Nephron (organoid): ENCODE measurements around the gene OTOG.

Experiments
- H3K27ac Mint-ChIP-seq, 3 experiments: 2 replicates each; pipeline ENCODE4 v1.8.0; 2020; ENCODE audit warnings: mixed read lengths in 3 of 3, mild to moderate bottlenecking in 2 of 3, moderate library complexity in 1 of 3
- H3K27me3 Mint-ChIP-seq: 2 replicates; pipeline ENCODE4 v1.8.0; 2021; ENCODE audit warnings: low read depth, mild to moderate bottlenecking, moderate library complexity, mixed read lengths
- H3K36me3 Mint-ChIP-seq: 2 replicates; pipeline ENCODE4 v1.8.0; 2020; ENCODE audit warnings: low read depth, mixed read lengths
- H3K4me1 Mint-ChIP-seq: 2 replicates; pipeline ENCODE4 v1.8.0; 2020; ENCODE audit warnings: mixed read lengths
- H3K4me3 Mint-ChIP-seq, 3 experiments: 2 replicates each; pipeline ENCODE4 v1.8.0; 2020; ENCODE audit warnings: mild to moderate bottlenecking in 3 of 3, mixed read lengths in 3 of 3, moderate library complexity in 2 of 3
- H3K9me3 Mint-ChIP-seq: 2 replicates; pipeline ENCODE4 v1.8.0; 2020; ENCODE audit warnings: mixed read lengths
- TF ChIP-seq, protein P1 (sequence below), 3 experiments: fragments of 200-600 bp; sonication (generic); IDR thresholded peaks; one replicate each; pipeline ENCODE4 v1.5.0; 2021; ENCODE audit warnings: antibody characterized with exemption in 3 of 3; ENCODE audit not compliant: unreplicated experiment in 3 of 3

The OTOG gene

DNA sequence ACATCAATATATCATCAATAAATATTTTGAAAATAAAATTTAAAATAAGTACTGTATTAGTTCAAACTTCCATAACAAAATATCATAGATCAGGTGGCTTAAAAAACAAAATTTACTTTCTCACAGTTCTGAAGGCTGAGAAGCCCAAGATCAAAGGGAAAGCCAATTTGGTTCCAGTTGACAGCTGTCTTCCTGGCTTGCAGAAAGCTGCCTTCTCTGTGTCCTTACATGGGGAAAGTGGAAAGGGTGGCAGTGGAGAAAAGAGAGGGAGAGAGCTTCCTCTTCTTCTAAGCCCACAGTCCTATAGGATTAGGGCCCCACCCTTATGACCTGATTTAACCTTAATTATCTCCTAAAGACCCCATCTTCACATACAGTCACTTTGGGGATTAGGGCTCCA is 121.1 kb downstream of the OTOG start:
- peaks cover 12% of the 10 kb centered on the region for H3K27me3 Mint-ChIP-seq
- H3K36me3 Mint-ChIP-seq, result no peaks in the 10 kb centered on the region
- H3K4me3 Mint-ChIP-seq, result no peak overlapping the region
- TF ChIP-seq, protein P1, sequence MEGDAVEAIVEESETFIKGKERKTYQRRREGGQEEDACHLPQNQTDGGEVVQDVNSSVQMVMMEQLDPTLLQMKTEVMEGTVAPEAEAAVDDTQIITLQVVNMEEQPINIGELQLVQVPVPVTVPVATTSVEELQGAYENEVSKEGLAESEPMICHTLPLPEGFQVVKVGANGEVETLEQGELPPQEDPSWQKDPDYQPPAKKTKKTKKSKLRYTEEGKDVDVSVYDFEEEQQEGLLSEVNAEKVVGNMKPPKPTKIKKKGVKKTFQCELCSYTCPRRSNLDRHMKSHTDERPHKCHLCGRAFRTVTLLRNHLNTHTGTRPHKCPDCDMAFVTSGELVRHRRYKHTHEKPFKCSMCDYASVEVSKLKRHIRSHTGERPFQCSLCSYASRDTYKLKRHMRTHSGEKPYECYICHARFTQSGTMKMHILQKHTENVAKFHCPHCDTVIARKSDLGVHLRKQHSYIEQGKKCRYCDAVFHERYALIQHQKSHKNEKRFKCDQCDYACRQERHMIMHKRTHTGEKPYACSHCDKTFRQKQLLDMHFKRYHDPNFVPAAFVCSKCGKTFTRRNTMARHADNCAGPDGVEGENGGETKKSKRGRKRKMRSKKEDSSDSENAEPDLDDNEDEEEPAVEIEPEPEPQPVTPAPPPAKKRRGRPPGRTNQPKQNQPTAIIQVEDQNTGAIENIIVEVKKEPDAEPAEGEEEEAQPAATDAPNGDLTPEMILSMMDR (IDR thresholded peaks at IDR 0.05; ENCODE audit: unreplicated experiment in 3 of 3), result no peak
- peaks cover 6% of the 10 kb centered on the region for H3K4me1 Mint-ChIP-seq
- peaks cover 11% of the 10 kb centered on the region for H3K9me3 Mint-ChIP-seq
- no peak overlapping the region for H3K27ac Mint-ChIP-seq

DNA sequence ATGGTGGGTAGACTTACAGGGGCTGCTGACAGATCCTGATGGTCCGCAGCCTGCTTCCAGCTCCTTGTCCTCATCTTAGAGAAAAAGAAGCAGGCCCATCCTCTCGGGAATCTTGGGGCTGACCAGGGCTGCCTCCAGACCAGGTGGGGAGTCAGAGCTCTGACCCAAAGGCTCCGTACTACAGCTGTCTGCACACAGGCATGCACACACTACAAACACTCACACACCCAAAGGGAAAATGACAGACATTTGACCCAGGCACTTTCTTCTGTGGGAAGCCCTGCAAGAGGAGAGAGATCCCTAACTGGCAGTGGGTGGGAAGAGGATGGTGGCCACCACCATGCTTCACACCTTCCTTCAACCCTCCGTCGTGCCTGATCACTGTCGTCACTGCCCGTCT is 125.4 kb downstream of the OTOG start:
- H3K36me3 Mint-ChIP-seq, result peaks cover 4% of the 10 kb centered on the region
- peaks cover 26% of the 10 kb centered on the region for H3K9me3 Mint-ChIP-seq
- peaks cover 21% of the 10 kb centered on the region for H3K27me3 Mint-ChIP-seq
- H3K4me1 Mint-ChIP-seq, result peaks cover 14% of the 10 kb centered on the region
- TF ChIP-seq, protein P1 (IDR thresholded peaks at IDR 0.05; ENCODE audit: unreplicated experiment in 3 of 3), result no peak
- no peak overlapping the region for H3K27ac Mint-ChIP-seq
- H3K4me3 Mint-ChIP-seq, result no peak overlapping the region

DNA sequence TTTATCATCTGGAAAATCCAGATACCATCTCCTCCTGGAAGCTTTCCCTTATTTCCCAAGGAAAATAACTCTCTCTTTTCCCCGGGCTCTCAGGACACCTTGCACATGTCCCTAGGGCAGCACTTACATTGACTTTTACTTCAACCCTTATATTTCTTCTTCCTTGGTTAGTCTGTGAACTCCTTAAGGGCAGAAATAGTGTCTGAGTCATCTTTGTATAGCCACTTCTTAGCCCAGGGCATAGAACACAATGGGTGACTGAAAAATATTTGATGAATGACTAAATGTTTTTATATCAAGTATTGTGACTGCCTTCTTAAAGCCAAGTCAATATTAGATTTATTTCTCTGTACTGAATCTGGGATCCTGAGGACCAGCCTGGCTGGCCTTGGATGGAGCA is 126.9 kb downstream of the OTOG start:
- Mint-ChIP-seq H3K27me3 (peaks cover 24% of the 10 kb centered on the region), H3K4me3 (no peak overlapping the region), H3K9me3 (peaks cover 30% of the 10 kb centered on the region)

DNA sequence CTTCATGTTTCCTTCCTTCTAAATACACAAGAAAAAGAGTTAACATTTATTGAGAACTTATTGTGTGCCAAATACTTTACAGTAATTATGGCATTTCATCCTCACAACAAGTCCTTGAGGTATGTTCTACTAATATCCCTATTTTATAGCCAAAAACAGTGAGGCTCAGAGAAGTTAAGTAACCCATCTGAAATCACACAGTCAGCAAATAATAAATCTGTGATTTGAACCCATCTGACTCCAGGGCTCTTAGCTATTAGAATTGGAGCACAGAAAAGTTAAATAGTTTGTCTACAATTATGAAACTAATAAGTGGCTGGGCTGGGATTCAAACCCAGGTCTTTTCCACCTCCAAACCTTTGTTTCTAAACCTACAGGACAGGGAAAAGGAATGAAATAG is 135.8 kb downstream of the OTOG start:
- H3K36me3 Mint-ChIP-seq, result no peaks in the 10 kb centered on the region
- peaks cover 3% of the 10 kb centered on the region for H3K9me3 Mint-ChIP-seq
- no peak overlapping the region for H3K27ac Mint-ChIP-seq
- TF ChIP-seq, protein P1 (IDR thresholded peaks at IDR 0.05; ENCODE audit: unreplicated experiment in 3 of 3), result no peak
- H3K4me1 Mint-ChIP-seq, result peaks cover 17% of the 10 kb centered on the region
- no peak overlapping the region for H3K4me3 Mint-ChIP-seq
- peaks cover 31% of the 10 kb centered on the region for H3K27me3 Mint-ChIP-seq

More for the DNA sequence above, 126.9 kb downstream of the OTOG start:
- H3K36me3 Mint-ChIP-seq, result peaks cover 4% of the 10 kb centered on the region
- TF ChIP-seq, protein P1 (IDR thresholded peaks at IDR 0.05; ENCODE audit: unreplicated experiment in 3 of 3), result no peak
- H3K4me1 Mint-ChIP-seq, result peaks cover 14% of the 10 kb centered on the region
- no peak overlapping the region for H3K27ac Mint-ChIP-seq

DNA sequence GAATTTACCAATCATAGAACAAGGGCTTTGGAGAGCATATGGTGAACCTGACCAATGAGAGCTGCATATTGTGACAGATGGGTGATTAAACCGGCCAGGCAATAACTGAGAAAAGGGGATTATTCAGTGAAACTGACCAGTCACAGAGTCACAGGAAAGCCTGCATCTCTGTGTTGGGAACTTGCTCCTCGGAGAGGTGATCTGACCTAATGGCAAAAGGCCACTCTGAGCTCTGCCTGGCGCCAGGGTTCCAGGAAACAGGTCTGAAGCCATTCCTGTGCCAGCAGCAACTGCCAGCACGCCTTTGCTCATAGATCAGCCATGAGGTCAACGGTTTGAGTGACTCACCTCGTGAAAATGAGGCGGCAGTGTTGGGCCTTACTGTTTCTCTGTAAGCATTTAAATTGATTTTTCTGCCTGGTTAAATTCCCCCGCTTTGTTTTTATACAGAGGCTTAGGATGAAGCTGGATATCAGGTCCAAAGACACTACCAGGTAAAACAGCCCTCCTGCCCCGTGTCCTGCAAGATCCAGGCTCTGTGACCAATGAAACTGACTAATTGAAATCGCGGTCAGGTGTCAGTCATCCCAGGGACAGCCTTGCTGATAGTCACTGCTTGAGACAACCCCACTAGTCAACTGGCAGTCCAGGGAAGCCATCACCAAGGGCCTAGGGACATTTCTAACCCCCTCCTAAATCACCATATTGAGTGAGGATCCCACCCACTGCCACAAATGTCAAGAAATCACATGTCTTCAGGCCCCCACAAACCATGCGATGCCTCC is 136.5 kb downstream of the OTOG start:
- Mint-ChIP-seq H3K36me3 (no peaks in the 10 kb centered on the region), H3K27ac (no peak overlapping the region), H3K4me3 (no peak overlapping the region), H3K4me1 (peaks cover 17% of the 10 kb centered on the region), H3K9me3 (peaks cover 2% of the 10 kb centered on the region), H3K27me3 (peaks cover 31% of the 10 kb centered on the region)
- TF ChIP-seq, protein P1 (IDR thresholded peaks at IDR 0.05; ENCODE audit: unreplicated experiment in 3 of 3), result no peak

DNA sequence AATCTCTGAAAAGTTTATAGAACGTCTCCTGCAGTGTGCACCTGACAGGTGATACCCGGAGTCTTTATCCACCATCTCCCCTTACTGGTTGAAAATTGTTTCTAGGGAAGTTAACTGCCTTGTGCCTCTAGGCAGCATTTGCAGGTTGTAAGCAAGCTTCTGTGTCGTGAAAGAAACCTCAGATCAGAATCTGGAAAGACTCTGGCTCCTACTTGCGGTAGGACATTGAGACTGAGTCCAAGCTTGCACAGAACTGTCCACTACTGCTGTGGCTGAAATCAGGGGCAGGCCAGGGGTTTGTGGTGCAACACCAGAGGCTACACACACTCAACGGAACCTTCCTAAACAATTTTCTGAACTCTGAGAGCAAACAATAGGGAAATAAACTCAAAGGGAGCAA is 137.5 kb downstream of the OTOG start:
- TF ChIP-seq, protein P1 (IDR thresholded peaks at IDR 0.05; ENCODE audit: unreplicated experiment in 3 of 3), result no peak

More for the DNA sequence above, 137.5 kb downstream of the OTOG start:
- H3K4me1 Mint-ChIP-seq, result peaks cover 17% of the 10 kb centered on the region
- no peak overlapping the region for H3K27ac Mint-ChIP-seq
- no peaks in the 10 kb centered on the region for H3K9me3 Mint-ChIP-seq
- no peak overlapping the region for H3K4me3 Mint-ChIP-seq
- H3K27me3 Mint-ChIP-seq, result peaks cover 24% of the 10 kb centered on the region
- no peaks in the 10 kb centered on the region for H3K36me3 Mint-ChIP-seq
